NOMO-1 treated with DMSO at 0.1 percent for 48 hours (cell line): ENCODE measurements around the gene WDR76.
"Not testable (repeated sequence)": the region's sequence is repeated elsewhere in the genome, so short reads cannot be mapped to it uniquely, and the experiment has no call there.

ENCODE experiments used
- DNase-seq: peaks from one replicate; lab custom pipeline; 2025; ENCODE audit not compliant: unreplicated experiment; lab: John Stamatoyannopoulos, UW

WDR76 gene

DNA sequence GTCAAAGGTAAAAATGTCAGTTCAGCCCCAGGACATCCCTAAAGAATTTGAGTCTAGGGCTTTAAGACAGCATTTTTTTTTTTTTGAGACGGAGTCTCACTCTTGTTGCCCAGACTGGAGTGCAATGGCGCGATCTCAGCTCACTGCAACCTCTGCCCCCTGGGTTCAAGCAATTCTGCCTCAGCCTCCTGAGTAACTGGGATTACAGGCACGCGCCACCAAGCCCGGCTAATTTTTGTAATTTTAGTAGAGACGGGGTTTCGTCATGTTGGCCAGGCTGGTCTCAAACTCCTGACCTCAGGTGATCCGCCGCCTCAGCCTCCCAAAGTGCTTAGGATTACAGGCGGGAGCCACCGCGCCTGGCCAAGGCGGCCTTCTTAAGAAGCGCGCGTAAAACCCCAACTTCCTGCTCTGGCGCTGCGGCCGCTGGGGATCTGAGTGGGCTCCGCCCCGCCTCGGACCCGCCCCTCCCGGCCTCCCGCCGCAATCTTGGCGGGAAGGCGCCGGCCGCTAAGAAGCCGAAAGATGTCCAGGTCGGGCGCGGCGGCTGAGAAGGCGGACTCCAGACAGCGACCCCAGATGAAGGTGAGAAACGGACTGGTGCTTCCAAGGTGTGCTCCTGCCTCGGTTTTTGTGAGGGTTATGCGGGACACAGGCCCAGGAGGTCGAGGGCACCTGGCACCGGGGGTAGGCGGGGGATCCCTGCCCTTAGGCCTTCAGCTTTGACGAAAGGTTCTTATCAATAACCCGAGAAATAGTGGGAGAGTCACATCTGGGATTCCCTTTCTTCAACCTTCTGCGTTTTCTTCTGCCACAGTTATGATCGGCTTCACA lies at the start of gene WDR76:
TSS of gene WDR76 (plus strand) at position 495 of the 834 bp plus-strand sequence. CDS start at position 526, 31 bp downstream.
- DNase-seq, result peak; percentile 86

GRCh38 chr15:43777267-43777914 lies 49.4 kb upstream of the WDR76 start:
- peak; percentile 83 for DNase-seq

DNA sequence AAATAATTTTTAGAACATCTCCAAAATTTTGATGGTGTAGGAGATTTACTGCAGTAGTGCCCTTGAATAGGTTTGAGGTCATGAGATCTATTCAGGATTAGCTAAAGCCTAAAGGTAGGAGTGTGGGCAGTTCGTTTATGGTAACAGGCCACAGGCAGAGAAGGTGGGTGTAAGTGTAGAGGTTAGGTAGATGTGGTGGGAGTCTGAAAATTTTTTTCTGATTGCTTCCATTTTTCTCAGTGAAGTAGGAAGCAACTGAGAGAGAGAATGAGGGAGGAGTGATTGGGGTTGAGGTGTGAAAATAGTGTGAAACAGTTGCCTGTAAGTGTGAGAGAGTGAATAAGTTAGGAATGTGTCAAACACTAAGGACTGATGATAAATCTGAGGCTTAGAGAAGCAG lies 47.8 kb upstream of the WDR76 start:
- DNase-seq, result no peak

GRCh38 chr15:43789409-43789808 lies 37.4 kb upstream of the WDR76 start:
- DNase-seq, result no peak

GRCh38 chr15:43791993-43792760 lies 34.6 kb upstream of the WDR76 start, which contains the start of gene SERF2:
Gene SERF2, plus strand, starts transcription at chr15:43792320. Its CDS starts 57 bp downstream, at chr15:43792377.
- peak; percentile 98 for DNase-seq

DNA sequence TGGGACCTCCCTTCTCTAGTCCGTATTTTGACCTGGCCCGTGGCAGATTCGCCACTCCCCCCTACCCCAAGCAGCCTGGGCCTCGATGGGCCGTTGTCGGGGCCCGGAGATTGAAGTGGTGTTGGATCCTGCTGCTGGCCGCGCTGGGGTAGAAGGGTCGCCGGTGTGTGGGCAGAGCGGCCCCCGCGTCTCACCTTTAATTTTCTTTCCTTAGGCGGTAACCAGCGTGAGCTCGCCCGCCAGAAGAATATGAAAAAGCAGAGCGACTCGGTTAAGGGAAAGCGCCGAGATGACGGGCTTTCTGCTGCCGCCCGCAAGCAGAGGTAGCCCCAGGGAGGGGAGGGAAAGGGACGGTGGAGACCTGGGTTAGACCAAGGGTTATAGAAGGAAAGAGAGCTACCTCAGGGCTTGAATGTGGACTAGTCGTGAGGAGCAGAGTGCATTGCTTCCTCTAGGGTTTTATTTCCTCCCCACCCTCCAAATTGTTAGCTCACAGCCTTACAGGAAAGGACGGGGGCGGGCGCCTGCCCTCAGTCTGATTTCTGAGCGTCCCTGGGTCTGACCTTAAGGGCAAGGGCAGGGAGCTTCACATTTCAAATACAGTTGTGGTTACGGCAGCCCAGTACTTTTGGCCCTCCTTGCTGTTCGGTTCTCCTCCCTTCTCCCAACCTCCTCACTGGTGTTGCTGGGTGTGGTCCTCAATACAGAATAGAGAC lies 33.9 kb upstream of the WDR76 start:
- peak; percentile 24 for DNase-seq

DNA sequence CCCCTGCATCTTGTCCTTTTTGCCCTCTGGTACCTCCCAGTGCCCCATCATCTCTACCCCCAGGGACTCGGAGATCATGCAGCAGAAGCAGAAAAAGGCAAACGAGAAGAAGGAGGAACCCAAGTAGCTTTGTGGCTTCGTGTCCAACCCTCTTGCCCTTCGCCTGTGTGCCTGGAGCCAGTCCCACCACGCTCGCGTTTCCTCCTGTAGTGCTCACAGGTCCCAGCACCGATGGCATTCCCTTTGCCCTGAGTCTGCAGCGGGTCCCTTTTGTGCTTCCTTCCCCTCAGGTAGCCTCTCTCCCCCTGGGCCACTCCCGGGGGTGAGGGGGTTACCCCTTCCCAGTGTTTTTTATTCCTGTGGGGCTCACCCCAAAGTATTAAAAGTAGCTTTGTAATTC lies 33.2 kb upstream of the WDR76 start:
- no peak for DNase-seq

GRCh38 chr15:43794269-43795037 lies 32.3 kb upstream of the WDR76 start:
- no peak for DNase-seq

DNA sequence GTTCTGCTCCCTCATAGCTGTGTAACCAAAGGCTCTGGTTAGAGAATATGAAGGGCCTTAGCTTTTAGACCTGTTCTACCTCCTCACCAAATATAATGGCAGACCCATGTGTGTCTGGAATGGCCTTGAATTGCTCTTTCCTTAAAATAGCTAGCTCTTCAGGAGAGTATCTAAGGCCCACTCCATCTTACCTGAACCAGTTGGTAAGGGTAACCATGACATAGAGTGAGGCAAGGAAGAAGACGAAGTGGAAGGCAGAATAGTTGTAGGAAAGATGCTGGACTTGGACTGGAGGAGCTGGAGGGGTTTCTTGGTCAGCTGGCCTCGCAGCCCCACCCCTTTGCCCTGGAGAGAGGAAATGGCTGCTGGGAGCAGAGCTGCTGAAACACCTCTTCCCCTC lies 31.6 kb upstream of the WDR76 start:
- DNase-seq, result no peak

DNA sequence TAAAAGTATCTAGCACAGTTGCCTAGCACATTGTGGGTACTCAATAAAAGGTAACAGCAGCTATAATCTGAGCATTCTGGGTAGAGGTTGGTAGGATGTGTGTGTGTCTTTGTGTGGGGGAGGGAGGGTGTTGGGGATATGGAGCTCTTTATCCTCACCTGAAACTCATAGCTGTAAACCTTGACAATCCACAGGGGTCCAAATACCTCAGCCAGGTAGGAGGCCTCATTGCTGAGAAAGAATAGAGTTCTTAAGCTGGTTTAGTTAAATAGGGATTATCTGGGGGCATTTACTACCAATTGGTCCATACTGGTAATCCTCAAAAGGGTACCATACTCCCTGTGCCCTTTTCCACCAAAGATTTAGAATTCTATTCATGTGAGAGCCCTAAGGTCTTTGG lies 30.8 kb upstream of the WDR76 start:
- no peak for DNase-seq

DNA sequence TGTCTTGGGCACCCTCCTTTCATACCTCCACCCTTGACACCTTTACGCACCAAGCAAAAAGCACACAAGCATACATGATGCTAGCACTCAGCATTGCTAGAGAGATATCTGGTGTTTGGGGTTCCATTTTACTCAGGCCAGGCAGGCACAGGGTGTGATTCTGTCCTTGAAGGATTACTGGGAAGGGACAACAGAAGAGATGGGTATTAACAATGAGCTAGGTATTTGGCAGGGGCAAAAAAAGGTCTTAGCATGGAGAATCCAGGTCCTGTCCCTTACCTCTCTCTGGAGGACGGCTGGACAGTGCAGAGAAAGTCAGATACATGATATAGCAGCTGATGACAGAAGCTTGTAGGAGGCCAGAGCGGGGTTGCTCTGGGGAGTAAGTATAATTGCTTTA lies 30.2 kb upstream of the WDR76 start:
- DNase-seq, result no peak

- no peak for DNase-seq
These were observed 27.4 kb upstream of the WDR76 start for GRCh38 chr15:43799209-43799944.

DNA sequence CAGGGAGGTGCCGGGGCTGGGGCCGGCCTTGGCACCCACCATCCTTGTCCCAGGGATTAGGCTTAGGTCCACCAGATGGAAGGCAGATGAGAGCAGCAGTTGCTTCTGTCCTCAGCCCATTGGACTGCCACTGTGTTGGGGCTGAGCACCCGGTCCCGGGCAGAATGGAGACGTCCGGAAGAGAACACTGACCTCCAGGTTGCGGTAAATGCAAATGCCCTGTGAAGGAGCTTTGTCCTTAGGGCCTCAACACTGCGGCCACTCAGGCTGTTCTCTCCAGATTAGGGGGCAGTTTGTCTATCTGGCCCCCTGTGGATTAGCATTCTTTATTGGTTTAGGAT lies 26.9 kb upstream of the WDR76 start, which contains the start of gene SERINC4:
TSS of gene SERINC4 (minus strand) at position 276 of the 341 bp plus-strand sequence. CDS start at position 42, 234 bp downstream.
- no peak for DNase-seq

DNA sequence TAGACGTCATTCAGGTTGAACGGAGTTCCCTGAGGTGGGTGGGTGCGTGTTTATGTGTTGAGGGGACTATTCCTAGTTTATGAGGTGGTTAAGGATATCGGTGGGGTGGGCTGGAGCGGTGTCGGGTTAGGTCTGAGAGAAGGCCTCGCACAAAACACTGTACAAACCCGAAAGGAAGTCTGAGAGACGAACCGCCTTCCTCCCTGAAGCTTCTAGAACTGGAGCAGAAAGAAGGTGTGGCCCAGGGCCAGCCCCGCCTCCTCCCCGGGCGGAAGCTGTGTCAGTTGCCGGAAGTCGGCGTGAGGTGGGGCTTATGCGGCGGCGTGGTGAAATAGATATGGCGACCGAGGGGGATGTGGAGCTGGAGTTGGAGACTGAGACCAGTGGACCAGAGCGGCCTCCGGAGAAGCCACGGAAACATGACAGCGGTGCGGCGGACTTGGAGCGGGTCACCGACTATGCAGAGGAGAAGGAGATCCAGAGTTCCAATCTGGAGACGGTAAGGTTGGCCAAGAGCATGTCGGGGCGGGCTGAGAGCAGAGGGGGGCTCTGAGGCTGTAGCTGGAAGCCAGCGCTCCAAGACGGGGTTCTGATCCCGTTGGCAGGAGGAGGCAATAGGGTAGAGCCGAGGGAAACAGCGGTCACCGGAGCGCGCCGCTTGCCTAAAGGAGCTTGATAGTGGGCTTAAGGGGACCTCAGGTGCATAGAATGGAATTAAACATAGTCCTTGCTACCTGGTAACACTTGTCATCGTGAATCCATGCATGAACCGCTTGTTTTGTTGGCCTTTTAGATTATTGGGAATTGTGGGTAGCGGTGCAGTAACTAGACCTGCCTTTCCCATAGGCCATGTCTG lies 26.3 kb upstream of the WDR76 start, which contains the start of gene HYPK:
TSS of gene HYPK (plus strand) at position 314 of the 856 bp plus-strand sequence. CDS start at position 338, 24 bp downstream.
- DNase-seq, result peak; percentile 85

DNA sequence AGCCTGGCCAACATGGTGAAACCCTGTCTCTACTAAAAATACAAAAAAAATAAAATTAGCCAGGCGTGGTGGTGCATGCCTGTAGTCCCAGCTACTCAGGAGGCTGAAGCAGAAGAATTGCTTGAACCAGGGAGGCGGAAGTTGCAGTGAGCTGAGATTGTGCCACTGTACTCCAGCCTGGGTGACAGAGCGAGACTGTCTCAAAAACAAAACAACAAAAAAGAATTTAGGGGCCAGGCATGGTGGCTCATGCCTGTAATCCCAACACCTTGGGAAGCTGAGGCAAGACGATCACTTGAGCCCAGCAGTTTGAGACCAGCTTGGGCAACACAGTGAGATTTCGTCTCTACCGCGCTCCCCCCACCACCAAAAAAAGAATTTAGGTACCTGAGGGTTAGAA lies 24.1 kb upstream of the WDR76 start:
- DNase-seq, result not testable (repeated sequence)

DNA sequence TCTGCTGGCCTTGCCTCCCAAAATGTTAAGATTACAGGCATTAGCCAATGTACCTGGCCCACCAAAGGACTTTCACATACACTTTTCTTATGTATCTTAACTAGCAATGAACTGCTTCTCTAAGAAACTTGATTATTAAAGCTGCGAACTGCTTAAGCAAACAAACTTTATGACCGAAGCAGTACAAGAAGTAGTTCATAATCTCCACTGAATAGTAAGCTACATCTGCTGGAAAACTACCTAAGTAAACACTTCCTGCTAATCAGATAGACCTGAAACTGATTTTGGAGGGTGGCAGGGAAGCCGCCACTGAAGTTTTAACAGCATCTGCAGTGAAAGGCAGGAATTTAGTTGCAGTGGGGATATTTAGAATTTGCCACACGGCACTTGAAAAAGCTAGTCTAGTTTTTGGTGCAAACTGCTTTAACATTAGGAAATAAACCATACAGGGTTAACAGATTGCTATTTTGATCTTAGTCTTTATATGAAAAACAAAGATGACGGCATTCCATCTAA lies 18.3 kb upstream of the WDR76 start:
- no peak for DNase-seq

DNA sequence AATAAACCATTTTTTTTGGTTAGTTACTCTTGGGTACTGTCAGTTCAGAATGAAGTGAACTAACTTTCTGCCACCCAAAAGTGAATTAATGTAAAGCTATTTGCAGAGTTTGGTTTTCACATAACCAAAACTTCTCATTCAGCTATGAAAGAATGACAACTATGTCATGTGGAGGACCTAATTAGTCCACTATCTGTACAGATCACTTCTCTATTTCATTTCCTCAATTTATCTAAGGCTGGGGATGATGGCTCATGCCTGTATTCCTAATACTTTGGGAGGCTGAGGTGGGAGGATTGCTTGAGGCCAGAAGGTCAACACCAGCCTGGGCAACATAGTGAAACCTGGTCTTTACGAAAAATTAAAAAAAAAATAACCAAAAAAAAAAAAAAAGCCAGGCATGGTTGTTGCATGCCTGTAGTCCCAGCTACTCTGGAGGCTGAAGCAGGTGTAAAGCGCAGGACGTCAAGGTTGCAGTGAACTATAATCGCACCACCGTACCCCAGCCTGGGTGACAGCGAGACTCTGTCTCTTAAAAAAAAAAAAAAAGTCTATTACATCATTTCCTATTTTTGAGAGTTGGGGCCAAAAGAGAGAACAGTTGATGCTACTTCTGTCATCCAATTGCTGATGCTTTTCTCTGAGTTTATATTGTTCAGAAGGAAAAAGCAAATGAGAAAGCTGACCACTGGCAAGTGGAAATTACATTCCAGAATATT lies 17.7 kb upstream of the WDR76 start:
- peak; percentile 79 for DNase-seq
